WTC11 (cell line): ENCODE data around the gene COL18A1.

Experiments used
- ATF1 ChIP-seq: sonication (generic); formaldehyde crosslinking; IDR thresholded peaks from 2 replicates; pipeline ENCODE4 v1.8.1; 2023; ENCODE audit warnings: mild to moderate bottlenecking, moderate library complexity, missing genetic modification reagents
- JUN ChIP-seq: sonication (generic); formaldehyde crosslinking; IDR thresholded peaks from 2 replicates; pipeline ENCODE4 v1.8.0; 2023; ENCODE audit warnings: mild to moderate bottlenecking, missing genetic modification reagents
- NFYB ChIP-seq: sonication (generic); formaldehyde crosslinking; conservative IDR thresholded peaks from 2 replicates; pipeline ENCODE4 v1.8.0; 2022; ENCODE audit warnings: low read depth, missing genetic modification reagents
- ZNF219 ChIP-seq: sonication (generic); formaldehyde crosslinking; IDR thresholded peaks from 2 replicates; pipeline ENCODE4 v1.8.0; 2023; ENCODE audit warnings: missing genetic modification reagents, mild to moderate bottlenecking, borderline replicate concordance
- TF ChIP-seq, protein P1 (sequence below): fragments of 200-600 bp; IDR thresholded peaks from 2 replicates; pipeline ENCODE4 v1.8.0; 2022; ENCODE audit warnings: antibody characterized with exemption
- TF ChIP-seq, protein P2 (sequence below): sonication (generic); formaldehyde crosslinking; conservative IDR thresholded peaks from 2 replicates; pipeline ENCODE4 v1.8.1; 2022; ENCODE audit warnings: mild to moderate bottlenecking, missing genetic modification reagents
- TF ChIP-seq, protein P3 (sequence below): sonication (generic); formaldehyde crosslinking; IDR thresholded peaks from 2 replicates; pipeline ENCODE4 v1.8.0; 2022; ENCODE audit warnings: mild to moderate bottlenecking, missing genetic modification reagents

DNA sequence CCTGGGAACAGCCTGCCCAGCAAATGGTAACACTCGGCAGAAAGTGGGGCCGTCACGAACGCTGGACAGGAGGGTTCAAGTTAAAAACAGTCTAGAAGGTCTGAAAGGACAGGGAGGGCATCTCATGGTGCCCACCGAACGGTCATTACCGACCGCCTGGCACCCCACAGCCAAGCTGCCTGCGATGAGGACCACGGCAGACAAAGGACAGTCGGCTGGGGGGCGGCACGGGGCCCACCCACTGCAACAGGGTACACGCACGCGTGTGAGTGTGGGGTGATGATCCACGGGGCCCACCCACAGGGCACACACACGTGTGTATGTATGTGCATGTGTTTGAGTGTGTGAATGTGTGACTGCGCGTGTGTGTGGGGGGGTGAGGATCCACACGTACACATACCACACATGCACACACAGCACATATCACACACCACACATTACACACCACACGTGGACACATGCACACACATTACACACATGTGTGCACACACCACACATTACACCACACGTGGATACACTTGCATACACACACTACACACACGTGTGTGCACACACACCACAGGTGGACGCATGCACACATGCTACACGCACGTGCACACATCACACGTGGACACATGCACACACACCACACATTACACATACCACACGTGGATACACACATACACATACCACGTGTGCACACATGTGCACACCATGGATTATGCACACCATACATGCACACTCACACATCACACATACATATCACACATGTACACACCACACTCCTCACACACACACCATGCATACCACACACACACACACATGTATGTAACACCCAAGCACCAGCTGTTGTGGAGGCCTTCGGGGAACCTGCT lies 74.1 kb downstream of the COL18A1 start:
- TF ChIP-seq, protein P1, sequence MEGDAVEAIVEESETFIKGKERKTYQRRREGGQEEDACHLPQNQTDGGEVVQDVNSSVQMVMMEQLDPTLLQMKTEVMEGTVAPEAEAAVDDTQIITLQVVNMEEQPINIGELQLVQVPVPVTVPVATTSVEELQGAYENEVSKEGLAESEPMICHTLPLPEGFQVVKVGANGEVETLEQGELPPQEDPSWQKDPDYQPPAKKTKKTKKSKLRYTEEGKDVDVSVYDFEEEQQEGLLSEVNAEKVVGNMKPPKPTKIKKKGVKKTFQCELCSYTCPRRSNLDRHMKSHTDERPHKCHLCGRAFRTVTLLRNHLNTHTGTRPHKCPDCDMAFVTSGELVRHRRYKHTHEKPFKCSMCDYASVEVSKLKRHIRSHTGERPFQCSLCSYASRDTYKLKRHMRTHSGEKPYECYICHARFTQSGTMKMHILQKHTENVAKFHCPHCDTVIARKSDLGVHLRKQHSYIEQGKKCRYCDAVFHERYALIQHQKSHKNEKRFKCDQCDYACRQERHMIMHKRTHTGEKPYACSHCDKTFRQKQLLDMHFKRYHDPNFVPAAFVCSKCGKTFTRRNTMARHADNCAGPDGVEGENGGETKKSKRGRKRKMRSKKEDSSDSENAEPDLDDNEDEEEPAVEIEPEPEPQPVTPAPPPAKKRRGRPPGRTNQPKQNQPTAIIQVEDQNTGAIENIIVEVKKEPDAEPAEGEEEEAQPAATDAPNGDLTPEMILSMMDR, result no peak
- TF ChIP-seq, protein P2, sequence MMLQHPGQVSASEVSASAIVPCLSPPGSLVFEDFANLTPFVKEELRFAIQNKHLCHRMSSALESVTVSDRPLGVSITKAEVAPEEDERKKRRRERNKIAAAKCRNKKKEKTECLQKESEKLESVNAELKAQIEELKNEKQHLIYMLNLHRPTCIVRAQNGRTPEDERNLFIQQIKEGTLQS (CRISPR knock-in tag), result no peak
- TF ChIP-seq JUN (CRISPR knock-in tag) (no peak), ATF1 (CRISPR knock-in tag) (no peak), NFYB (CRISPR knock-in tag) (no peak), ZNF219 (CRISPR knock-in tag) (no peak)
- TF ChIP-seq, protein P3, sequence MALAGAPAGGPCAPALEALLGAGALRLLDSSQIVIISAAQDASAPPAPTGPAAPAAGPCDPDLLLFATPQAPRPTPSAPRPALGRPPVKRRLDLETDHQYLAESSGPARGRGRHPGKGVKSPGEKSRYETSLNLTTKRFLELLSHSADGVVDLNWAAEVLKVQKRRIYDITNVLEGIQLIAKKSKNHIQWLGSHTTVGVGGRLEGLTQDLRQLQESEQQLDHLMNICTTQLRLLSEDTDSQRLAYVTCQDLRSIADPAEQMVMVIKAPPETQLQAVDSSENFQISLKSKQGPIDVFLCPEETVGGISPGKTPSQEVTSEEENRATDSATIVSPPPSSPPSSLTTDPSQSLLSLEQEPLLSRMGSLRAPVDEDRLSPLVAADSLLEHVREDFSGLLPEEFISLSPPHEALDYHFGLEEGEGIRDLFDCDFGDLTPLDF, result no peak
